K562 (cell line): Measurements from ENCODE around the gene PYGO2. TPM values are rescaled to one million over a fixed set of nuclear protein-coding genes. Genes with fewer than 3 reads are reported as not detected.

ENCODE experiments used
- BRF1 ChIP-seq: IDR thresholded peaks from 3 replicates; pipeline ENCODE4 v1.6.1; 2011; ENCODE audit warnings: borderline replicate concordance, mild to moderate bottlenecking; ENCODE audit not compliant: insufficient read length; ENCODE audit errors: extremely low read depth
- FOXK2 ChIP-seq, 2 experiments: fragments of 450-650 bp; IDR thresholded peaks in 1 of 2; conservative IDR thresholded peaks in 1 of 2; 2 replicates each; pipeline ENCODE4 v1.6.1; 2016; ENCODE audit warnings: low read depth in 2 of 2, mild to moderate bottlenecking in 1 of 2
- KLF1 ChIP-seq: fragments of 450-650 bp; IDR thresholded peaks from 2 replicates; pipeline ENCODE4 v1.6.1; 2016; ENCODE audit warnings: missing genetic modification characterization, missing compliant biosample characterization
- MAFF ChIP-seq: IDR thresholded peaks from 2 replicates; pipeline ENCODE4 v1.6.1; 2012; ENCODE audit warnings: low read length, improper control_type of control experiment
- MCM3 ChIP-seq: fragments of 450-650 bp; IDR thresholded peaks from 2 replicates; pipeline ENCODE4 v1.6.1; 2016
- NELFE ChIP-seq: IDR thresholded peaks from 2 replicates; pipeline ENCODE4 v1.6.1; 2011; ENCODE audit warnings: mild to moderate bottlenecking; ENCODE audit not compliant: insufficient read depth, insufficient read length
- NFXL1 ChIP-seq: fragments of 450-650 bp; formaldehyde crosslinking; IDR thresholded peaks from 2 replicates; pipeline ENCODE4 v1.4.0; 2021; ENCODE audit warnings: mild to moderate bottlenecking
- U2AF1 ChIP-seq: fragments of 200-400 bp; formaldehyde crosslinking; optimal IDR thresholded peaks from 2 replicates; pipeline ENCODE3; 2017; ENCODE audit warnings: mild to moderate bottlenecking, low read depth, low read length, moderate library complexity
- YY1 ChIP-seq, 3 experiments: IDR thresholded peaks; 2 replicates each; pipeline ENCODE4 v1.6.1; 2011; ENCODE audit warnings: low read length in 2 of 3, mild to moderate bottlenecking in 2 of 3, moderate library complexity in 2 of 3, borderline replicate concordance in 1 of 3, control low read depth in 1 of 3, low read depth in 1 of 3; ENCODE audit not compliant: insufficient read depth in 3 of 3, insufficient replicate concordance in 2 of 3, control insufficient read depth in 1 of 3, insufficient read length in 1 of 3; ENCODE audit errors: extremely low read depth in 1 of 3
- ZNF407 ChIP-seq: fragments of 450-650 bp; IDR thresholded peaks from 2 replicates; pipeline ENCODE4 v1.6.1; 2016; ENCODE audit warnings: low read depth
- ZNF780A ChIP-seq: fragments of 250-450 bp; sonication (Bioruptor Pico); IDR thresholded peaks from 2 replicates; pipeline ENCODE4 v1.5.0; 2021; ENCODE audit warnings: mild to moderate bottlenecking
- polyA plus RNA-seq, 8 experiments: library from polyadenylated mRNA; depleted of rRNA in 4 of 8; stranded (reverse) in 5 of 8; unstranded in 3 of 8; fragments of >200 nt; fragmentation: Nextera tagmentation in 2 of 8; fragmentation: Illumina TruSeq in 1 of 8; extraction: Ambion mirVana in 2 of 8; extraction: Trizol in 1 of 8; gene quantifications; 2 replicates each; pipeline versions ENCODE4 v1.2.1 to v1.2.3, GENCODE V29; 2011 to 2014; ENCODE audit warnings: inconsistent platforms in 1 of 8, missing spikeins in 1 of 8
- total RNA-seq, 7 experiments: library from RNA; depleted of rRNA in 6 of 7; stranded (reverse); fragments of >200 nt in 6 of 7; fragmentation: Illumina TruSeq in 2 of 7; extraction: Trizol in 2 of 7; gene quantifications; 2 replicates each; pipeline versions ENCODE4 v1.2.1 to v1.2.3, GENCODE V29; 2011 to 2021; ENCODE audit warnings: low replicate concordance in 1 of 7
- TF ChIP-seq, protein P1 (sequence below): fragments of 250-450 bp; sonication (Bioruptor Pico); IDR thresholded peaks from 2 replicates; pipeline ENCODE4 v1.5.0; 2021; ENCODE audit warnings: mild to moderate bottlenecking, borderline replicate concordance
- TF ChIP-seq, protein P2 (sequence below): sonication (generic); formaldehyde crosslinking; IDR thresholded peaks from 2 replicates; pipeline ENCODE4 v1.8.1; 2023; ENCODE audit warnings: mild to moderate bottlenecking, missing genetic modification reagents

The PYGO2 gene
- total and polyA plus RNA-seq, 9 of the 15 experiments (the other 6 are each of a cell fraction or from before 2014, with no cell fraction given) = 8.3 to 36.2 (median 18.2) TPM

DNA sequence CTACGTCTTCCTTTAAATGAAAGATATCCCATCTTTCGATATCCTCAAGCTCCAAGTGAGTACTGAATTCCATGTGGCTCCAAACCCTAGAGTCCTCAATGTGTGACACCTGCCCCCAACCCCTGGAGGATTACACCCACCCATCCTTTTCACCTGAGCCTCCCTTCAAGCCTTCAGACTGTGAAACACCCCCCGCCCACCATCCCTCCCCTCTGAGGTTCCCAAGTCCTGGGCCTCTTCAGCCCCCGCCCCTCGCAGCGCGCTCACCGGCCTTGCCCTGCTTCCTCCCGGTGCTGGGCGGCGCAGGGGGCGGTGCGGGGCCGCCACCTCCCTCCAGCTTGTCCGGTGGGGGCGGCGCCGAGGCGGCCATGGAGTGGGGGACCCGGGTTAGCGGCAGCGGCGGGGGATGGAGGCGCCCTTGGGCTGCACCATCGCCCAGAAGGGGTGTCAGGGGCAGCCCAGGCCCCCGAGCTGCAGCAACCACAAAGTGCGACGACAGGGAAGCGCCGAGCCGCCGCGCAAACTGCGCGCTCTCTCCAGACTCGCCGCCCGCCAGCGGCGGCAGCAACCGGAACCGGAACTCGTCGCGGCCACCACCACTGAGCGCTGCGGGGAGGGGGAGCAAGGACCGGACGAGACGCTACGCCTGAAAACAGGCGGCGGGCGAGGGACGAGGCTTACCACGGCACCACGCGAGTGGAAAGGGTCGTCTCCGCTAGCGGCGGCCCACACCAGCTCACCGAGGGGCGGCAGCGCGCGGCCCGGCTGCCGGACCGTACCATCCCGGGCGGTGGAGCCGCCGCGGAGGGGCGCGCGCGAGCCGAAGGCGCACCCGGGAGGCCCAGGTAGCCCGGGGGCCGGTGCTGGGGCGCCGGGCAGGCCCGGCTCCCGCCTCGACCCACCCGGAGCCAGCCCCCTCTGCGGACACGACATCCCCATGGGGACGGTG, at the start of gene PYGO2 (continued):
- TF ChIP-seq ZNF407 (no peak), MCM3 (no peak), ZNF780A (CRISPR knock-in tag) (peak; percentile 28; the same call in 1 of the 2 replicates), FOXK2 (conservative IDR thresholded peaks at IDR 0.05 in 1 of 2, IDR thresholded peaks at IDR 0.05 in 1 of 2; ENCODE audit: low read depth in 2 of 2) (peak in 1 of 2 experiments; percentile 98; a peak in 2 of 4 replicates), BRF1 (no peak), MAFF (no peak), NELFE (no peak), YY1 (IDR thresholded peaks at IDR 0.05; ENCODE audit: borderline replicate concordance in 1 of 3, control insufficient read depth in 1 of 3, extremely low read depth in 1 of 3, insufficient read depth in 3 of 3, insufficient read length in 1 of 3, insufficient replicate concordance in 2 of 3, low read depth in 1 of 3, low read length in 2 of 3) (peak in 2 of 3 experiments; percentile 72 to 82), U2AF1 (peak; percentile 51), NFXL1 (CRISPR knock-in tag) (no peak), KLF1 (peak; percentile 43; the same call in 1 of the 2 replicates)
- TF ChIP-seq, protein P1, sequence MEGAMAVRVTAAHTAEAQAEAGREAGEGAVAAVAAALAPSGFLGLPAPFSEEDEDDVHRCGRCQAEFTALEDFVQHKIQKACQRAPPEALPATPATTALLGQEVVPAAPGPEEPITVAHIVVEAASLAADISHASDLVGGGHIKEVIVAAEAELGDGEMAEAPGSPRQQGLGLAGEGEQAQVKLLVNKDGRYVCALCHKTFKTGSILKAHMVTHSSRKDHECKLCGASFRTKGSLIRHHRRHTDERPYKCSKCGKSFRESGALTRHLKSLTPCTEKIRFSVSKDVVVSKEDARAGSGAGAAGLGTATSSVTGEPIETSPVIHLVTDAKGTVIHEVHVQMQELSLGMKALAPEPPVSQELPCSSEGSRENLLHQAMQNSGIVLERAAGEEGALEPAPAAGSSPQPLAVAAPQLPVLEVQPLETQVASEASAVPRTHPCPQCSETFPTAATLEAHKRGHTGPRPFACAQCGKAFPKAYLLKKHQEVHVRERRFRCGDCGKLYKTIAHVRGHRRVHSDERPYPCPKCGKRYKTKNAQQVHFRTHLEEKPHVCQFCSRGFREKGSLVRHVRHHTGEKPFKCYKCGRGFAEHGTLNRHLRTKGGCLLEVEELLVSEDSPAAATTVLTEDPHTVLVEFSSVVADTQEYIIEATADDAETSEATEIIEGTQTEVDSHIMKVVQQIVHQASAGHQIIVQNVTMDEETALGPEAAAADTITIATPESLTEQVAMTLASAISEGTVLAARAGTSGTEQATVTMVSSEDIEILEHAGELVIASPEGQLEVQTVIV (CRISPR knock-in tag) = no peak
- TF ChIP-seq, protein P2, sequence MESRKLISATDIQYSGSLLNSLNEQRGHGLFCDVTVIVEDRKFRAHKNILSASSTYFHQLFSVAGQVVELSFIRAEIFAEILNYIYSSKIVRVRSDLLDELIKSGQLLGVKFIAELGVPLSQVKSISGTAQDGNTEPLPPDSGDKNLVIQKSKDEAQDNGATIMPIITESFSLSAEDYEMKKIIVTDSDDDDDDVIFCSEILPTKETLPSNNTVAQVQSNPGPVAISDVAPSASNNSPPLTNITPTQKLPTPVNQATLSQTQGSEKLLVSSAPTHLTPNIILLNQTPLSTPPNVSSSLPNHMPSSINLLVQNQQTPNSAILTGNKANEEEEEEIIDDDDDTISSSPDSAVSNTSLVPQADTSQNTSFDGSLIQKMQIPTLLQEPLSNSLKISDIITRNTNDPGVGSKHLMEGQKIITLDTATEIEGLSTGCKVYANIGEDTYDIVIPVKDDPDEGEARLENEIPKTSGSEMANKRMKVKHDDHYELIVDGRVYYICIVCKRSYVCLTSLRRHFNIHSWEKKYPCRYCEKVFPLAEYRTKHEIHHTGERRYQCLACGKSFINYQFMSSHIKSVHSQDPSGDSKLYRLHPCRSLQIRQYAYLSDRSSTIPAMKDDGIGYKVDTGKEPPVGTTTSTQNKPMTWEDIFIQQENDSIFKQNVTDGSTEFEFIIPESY = no peak; the same call in 1 of the 2 replicates
